ENCODE data around the gene FGG.

Gene FGG

GRCh38 chr4:154612472-154613414, at the start of gene FGG:
FGG (minus strand) TSS chr4:154612656; CDS start chr4:154612609, 47 bp downstream.
- FAIRE-seq: no peak

DNA sequence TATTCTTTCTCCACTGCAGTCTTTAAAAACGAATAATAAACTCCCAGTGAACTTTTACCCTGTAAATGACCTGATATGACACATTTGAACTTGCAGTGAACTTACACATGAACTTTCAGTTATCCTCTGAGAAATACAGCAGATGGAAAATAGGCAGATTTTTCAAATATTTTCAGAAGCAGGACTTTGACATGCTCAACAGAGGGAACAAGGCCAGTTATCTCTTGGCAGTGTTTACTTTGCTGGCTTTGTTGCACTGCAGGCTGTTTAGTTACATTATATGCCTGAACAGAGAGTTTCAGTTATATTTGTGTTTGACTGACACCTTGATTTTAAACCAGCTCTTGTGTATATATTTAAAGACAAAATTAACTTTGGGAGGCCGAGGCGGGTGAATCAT, 47.6 kb upstream of the FGG start:
- FAIRE-seq: peak; percentile 84

DNA sequence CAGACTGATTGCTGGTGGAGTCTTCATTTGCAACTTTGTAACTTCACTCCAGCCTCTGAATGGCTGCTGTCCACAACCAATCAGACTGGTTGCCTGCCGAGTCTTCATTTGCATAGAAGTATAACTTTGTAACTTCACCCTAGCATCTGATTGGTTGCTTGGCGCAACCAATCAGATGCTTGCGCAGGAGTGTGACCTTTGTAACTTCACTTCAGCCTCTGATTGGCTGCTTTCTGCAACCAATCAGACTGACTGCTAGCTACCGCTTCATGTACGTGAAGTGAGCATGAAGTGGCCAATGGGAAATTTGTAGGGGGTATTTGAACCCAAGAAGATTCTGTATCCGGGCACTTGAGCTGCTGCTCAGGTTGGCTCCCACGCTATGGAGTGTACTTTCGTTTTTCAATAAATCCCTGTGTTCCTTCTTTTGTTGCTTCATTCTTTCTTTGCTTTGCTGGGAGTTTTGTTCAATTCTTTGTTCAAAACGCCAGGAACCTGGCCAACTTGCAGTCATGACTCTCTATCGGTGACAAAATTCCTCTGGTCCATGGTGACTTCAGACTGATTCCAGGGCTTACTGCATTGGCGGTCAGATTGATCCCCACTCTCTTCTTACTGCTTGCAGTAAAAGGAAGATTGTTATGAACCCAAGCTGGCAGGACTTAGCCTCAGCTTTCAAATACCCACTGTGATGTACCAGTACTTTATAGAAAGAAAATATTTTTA, 46.4 kb upstream of the FGG start:
- no peak for FAIRE-seq

DNA sequence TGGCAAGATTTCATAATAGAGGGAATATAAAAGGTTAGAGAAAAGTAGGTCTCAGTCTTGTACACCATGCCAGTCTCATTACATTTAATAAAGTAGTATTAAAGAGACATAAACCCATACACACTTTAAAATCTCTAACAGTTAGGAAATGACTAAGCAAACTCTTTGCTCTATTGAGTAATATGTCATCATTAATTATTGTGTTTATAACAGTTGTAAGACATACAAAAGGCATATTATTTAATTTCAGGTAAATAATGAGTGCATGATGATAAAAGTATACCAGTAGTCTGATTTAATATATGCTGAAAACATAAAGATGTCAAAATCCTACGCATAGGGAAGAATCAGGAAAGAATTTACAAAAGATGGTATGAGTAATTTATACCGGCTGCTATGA, 31.0 kb upstream of the FGG start:
- FAIRE-seq: no peak

- no peak for FAIRE-seq
Observed at GRCh38 chr4:154642373-154643009, 30.0 kb upstream of the FGG start.

- FAIRE-seq: no peak
Observed at GRCh38 chr4:154640999-154641398, 28.5 kb upstream of the FGG start.

DNA sequence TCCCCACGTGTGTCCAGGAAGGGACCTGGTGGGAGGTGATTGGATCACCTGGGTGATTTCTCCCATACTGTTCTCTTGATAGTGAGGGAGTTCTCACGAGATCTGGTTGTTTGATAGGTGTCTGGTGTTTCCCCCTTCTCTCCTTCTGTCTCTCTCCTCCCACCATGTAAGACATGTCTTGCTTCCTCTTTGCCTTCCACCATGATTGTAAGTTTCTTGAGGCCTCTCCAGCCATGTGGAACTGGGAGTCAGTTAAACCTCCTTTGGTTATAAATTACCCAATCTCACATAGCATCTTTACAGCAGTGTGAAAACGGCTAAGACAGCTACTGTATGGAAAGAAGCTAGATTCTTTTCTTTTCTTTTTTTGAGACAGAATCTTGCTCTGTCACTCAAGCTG, 21.6 kb upstream of the FGG start:
- no peak for FAIRE-seq

DNA sequence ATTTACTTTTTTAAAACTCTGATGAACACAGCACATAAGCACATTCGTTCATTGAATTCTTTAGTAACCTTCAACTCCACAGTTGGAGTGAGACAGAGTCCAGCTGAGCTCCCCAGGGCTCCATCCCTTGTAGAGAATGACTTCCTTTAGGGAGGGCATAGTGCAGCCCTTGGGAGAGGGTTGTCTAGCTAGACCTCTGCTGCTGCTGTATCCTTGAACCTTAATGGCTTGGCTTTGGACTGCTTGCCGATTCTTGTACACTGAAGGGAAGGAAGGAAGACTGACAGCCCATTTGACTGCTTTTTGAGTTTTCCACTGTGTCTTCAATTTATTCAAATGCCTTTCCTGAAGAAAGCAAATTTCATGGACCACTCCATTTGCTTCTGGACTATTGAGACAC, 19.4 kb upstream of the FGG start:
- no peak for FAIRE-seq

- FAIRE-seq: no peak
Observed at GRCh38 chr4:154630324-154630723, 17.9 kb upstream of the FGG start.

GRCh38 chr4:154626793-154627484, 14.5 kb upstream of the FGG start:
- FAIRE-seq: no peak

DNA sequence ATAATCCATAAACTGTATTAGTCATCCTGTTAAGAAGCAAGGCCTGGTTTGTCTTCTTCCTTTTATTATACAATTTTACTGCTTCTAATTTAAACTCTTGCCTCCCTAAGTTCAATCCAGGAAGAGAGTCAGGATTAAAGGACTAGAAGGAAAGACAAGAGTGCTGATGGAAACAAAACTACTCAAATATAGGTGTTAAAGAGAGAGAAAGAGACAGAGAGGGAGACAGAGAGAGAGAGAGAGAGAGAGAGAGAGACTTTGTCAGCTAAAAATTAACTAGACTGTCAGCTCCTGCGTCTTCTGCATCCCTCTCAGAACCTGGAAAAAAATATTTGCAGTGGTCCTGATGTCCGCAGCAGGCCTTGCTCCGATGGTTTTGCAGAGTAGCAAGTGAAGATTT, 13.5 kb upstream of the FGG start:
- no peak for FAIRE-seq

GRCh38 chr4:154623995-154624394, 11.5 kb upstream of the FGG start:
- no peak for FAIRE-seq

- FAIRE-seq: no peak
Observed at GRCh38 chr4:154623436-154623835, 11.0 kb upstream of the FGG start.

DNA sequence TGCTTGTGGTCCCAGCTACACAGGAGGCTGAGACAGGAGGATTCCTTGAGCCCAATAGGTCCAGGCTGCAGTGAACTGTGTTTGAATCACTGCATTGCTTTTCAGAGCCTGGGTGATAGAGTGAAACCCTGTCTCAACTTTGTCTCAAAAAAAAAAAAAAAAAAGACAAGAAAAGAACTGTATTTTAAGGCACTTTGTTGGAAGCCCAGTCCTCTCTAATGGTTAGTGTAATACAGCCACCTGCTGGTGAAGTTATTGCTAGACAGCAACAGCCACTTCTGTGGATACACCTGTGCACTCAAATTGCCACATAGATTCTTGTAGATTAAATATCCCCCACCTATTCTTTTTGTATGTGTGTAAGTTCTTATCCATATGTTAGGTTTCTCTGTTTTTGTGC, 10.1 kb upstream of the FGG start:
- FAIRE-seq: no peak

DNA sequence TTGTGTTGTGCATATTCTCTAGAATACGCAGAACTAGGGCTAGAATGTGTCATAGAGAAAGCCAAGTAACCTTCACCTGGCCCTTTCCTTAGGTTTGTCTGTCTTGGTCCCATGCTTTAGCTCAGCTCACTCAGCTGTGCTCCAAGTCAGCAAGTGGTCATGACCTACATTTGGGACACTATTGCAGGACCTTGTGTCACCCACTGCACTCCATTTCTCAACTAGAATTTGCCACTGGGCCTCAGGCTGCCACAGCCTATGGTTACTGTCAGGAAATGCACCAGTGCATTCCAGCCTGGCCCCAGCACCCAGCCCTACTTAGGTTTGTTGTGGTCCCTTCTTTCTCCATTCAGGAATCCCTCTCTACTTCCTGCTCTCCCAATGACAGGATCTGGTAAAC, 7.7 kb upstream of the FGG start:
- no peak for FAIRE-seq

DNA sequence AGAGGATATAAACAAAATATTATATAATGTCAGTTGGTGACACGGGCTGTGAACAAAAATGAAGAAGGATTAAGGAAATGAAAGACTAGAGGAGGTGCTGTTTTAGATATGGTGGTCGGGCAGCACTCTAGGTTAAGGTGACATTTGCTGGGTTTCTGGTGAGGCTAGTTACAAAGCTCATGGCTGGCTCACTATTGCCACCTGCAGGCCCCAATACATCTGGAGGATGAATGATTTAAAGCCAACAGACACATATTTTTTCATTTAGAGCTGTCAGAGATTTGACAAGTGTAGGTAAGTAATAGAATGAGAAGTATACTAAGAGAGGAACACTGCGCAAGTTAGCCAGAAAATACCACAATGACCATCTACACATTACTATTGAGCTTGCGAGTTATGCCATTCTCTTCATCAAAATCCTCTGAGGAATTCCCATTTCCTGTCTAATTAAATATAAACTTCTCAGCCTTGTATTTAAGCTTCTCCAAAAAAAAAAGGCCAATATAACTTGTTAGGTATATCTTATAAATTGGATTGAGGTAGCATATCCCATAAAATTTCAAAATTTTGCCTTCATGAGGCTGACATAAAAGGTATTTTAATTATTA, 6.4 kb upstream of the FGG start:
- no peak for FAIRE-seq

DNA sequence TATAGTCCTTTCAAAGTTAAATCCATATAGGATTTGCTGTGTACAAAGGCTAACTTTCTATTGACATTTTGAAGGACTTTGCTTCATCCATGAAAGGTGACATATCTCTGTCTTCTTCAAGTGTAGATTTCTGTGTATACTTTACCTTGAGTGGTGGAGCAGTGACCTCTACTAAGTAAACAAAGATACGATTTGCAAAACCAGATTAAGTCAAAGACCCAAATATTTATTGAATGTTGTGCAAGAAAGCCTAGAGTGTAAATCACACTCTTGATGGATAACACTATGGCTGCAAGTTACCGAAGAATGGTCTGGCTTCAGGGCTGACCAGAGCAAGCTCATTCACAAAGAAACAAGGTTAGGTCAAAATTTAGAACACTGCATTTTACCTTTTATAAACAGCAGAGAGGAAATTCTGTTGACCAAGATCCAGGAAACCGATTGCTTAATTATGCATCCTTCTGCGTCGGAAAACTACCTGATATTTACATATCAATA, 5.4 kb upstream of the FGG start:
- FAIRE-seq: no peak

DNA sequence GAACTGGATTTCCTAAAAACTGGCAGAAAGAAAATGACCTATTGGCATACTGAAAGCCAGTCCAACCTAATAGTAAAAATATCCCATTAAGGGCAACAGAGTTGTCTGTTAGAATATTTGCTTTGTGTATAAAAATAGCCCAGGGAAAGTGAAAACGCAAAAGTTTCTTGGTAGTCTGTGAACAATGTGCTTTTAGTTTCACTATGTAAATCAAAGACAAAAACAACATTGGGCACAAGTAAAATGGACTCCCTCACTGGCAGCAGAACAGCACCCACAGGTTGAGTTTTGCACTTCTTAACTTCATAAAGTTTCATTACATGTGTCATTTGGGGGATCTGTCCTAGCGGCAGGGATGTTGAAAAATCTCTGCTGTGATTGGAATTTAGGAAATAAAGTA, 4.3 kb upstream of the FGG start:
- FAIRE-seq: no peak

- FAIRE-seq: no peak
Observed at GRCh38 chr4:154616287-154616686, 3.8 kb upstream of the FGG start.

DNA sequence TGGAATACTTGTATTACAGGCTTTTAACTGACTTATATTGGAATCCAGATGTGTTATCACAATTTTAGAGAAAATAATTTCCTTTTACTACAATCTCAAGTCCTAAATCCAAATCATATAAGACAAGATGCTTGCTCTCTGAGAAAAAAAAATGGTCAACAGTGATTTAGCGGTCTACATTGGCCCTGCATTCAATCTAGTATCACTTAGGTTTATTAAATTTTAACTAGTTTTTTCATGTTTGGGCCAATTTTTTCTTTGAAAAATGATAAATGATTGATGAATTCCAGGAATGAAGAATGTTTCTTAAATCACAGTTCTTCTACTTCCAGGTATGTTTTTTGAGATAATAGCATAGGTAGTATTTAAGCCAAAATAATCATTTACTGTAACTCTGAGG, 2.8 kb upstream of the FGG start:
- FAIRE-seq: no peak

DNA sequence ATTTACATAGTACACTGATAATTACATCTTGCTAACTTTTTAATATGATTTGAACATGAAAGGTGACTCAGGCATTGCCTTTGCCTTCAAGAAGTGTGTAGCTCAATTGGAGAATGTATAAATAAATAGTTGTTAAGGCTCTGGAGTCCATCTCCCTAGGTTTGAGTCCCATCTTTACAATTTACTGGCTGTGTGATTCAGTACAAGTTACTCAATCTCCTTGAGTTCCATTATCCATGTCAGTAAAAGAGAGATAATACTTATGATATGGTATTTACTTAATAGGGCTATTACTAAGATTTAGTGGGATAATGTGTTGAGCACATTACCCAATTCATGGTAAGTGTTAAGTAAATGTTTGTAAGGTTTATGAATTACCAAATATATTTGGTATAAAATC, 1.9 kb upstream of the FGG start:
- FAIRE-seq: no peak

DNA sequence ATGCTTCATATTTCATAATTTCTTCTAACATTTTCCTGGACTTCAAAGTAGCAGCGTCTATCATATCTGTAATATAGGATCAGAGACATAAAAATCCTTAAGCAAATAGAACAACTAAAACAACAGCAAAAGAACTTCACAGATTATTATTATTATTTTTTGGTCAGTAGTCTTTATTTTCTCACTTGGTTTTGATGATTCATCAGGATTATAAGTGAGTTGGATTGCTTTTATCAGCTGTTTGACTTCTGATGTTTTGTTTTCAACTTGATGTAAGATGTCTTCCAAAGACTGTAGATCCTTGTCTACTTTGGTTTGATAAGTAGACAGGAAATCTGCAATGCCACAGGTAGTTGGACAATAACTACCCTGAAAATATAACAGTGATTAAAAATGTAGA, 623 bp downstream of the FGG start:
- no peak for FAIRE-seq
